Omental fat pad (tissue), 4 donors: ENCODE results near the gene NSMCE3. TPM values are rescaled to one million over a fixed set of nuclear protein-coding genes. Genes with fewer than 3 reads are reported as not detected.

ENCODE experiments used
- ATAC-seq: fragments of 150-250 bp; one replicate; pipeline ENCODE4 v1.9.1; 2016; ENCODE audit warnings: mild to moderate bottlenecking, moderate library complexity; ENCODE audit not compliant: low FRiP score
- DNase-seq: peaks from one replicate; pipeline ENCODE4 v3.0.0-alpha.2; 2019; ENCODE audit warnings: low spot score
- CTCF ChIP-seq, 3 donors: fragments of 450-650 bp; IDR thresholded peaks; one replicate each; pipeline ENCODE4 v1.5.1; 2016 to 2017; ENCODE audit warnings: antibody characterized with exemption in 3 of 3, mild to moderate bottlenecking in 3 of 3, moderate library complexity in 2 of 3
- total RNA-seq, 4 donors: library from RNA; depleted of rRNA; stranded (reverse); fragments of >200 nt; gene quantifications; one replicate each; pipeline ENCODE4 v1.1.0, GENCODE V29; 2016

Gene NSMCE3
- total RNA-seq, 4 donors from 2014 or later, result 5.5 to 7.3 (median 7.0) TPM

DNA sequence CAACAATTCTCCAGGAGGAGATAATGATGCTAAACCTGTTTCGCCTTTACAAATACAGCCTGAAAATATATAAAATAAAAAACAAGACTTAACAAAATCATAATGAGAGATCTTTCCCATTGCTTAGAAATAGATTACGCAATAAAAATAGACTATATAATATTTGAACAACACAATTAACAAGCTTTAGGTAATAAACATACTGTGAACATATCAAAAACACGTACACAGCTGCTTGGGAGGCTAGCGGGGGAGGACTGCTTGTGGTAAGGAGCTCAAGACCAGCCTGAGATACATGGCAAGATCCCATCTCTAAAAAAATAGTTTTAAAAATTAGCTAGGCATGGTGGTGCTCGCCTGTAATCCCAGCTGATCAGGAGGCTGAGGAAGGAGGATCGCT is 8.7 kb downstream of the NSMCE3 start:
- no peak for DNase-seq
- ATAC-seq, result no peak
- TF ChIP-seq CTCF (IDR thresholded peaks at IDR 0.05), result no peak

- ATAC-seq, result no peak
- no peak for TF ChIP-seq CTCF (IDR thresholded peaks at IDR 0.05)
These were observed 10.4 kb downstream of the NSMCE3 start for GRCh38 chr15:29259233-29259632.

DNA sequence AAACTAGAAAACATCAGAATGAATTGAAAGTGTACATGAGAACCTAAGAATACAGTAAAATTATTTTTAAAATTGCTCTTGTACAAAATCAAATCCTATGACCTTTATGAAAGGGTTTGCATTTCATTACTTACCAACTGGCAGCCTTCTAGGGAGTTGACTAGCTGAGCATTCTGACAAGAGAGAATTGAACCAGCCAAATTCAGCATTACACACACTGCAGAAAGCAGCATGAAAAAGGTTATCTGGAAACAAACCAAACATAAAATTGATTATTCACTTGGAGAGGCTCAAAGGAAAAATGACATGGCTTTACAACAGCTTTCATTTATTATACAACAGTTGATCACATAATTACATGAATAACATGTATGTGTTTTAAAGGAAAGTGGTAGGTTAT is 17.4 kb downstream of the NSMCE3 start:
- no peak for TF ChIP-seq CTCF (IDR thresholded peaks at IDR 0.05)
- DNase-seq (no peak), ATAC-seq (no peak)

More at GRCh38 chr15:29259233-29259632, 10.4 kb downstream of the NSMCE3 start:
- DNase-seq, result no peak

DNA sequence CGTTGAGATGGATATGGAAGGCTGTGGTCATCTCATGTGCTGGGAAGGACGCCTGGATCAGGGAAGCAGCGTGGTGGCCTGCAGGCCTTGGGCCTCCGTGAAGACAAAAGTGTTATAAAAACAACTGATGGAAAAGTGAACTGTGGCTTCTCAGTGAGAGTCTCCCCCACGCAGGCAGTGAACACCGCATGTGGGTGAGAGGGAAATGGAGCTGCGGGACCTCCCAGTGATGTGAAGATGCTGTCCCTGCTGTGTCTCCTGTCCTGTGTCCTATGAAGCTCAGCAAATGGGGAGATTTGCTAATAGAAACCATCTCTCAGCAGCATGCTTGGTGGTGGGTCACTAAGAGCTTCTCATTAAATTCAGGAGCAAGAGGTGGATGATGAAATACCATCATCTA is 25.1 kb downstream of the NSMCE3 start:
- no peak for TF ChIP-seq CTCF (IDR thresholded peaks at IDR 0.05)
- no peak for ATAC-seq

DNA sequence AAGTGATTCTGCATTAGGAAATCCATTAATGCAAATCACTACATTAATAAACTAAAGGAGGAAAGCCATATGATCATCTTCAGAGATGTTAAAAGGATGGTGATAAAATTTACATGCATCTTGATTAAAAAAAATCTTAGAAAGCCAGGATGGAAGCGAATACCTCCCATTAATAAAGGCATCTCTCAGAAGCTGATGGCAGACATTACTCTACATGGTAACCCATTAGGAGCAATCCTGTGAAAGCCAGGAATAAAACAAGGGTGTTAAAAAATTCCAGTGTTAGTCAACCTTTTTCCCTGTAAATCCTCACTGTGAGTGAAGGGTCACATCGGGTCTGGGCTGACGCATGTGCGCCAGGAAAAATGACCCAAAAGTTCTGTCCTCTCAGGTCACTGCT is 25.5 kb downstream of the NSMCE3 start:
- ATAC-seq, result no peak
- TF ChIP-seq CTCF (IDR thresholded peaks at IDR 0.05), result no peak

More for the DNA sequence above, 25.1 kb downstream of the NSMCE3 start:
- no peak for DNase-seq

DNA sequence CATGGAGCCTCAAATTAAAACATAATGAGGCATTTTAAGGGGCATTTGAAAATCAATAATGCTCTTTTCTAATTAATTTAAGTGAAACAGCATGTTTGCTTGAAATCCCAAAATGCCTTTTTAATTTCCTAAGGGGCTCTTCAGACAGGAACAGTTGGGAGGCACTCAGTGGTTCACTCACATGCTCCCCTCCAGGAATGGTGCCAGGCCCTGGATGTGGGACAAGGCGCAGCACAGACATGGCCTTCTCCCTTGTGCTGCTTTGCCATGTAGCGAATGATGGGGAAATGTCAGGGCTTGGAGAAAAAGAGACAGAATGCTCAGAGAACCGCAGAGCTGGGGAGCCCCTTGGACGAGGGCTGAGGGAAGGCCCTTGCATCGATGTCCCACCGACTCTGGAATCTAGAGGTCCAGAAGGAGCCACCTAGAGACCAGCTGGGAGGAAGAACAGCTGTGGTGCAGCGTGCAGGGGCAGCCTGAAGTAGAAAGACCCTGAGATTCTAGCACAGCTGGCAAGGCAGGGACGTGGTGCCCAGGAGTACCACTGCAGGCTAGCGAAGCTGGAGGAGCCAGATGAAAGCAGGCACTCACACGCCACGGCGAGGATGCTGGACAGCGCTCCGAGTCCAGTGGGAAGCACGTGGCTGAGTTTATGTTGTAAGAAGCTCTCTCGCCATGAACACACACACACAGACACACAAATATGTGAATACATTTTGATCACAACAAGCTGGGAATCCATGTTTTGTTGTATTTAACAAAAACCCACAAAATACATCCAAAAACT is 27.0 kb downstream of the NSMCE3 start:
- TF ChIP-seq CTCF (IDR thresholded peaks at IDR 0.05), result no peak
- ATAC-seq, result no peak
- no peak for DNase-seq

More for the DNA sequence above, 25.5 kb downstream of the NSMCE3 start:
- no peak for DNase-seq

GRCh38 chr15:29241207-29241606 is 28.4 kb downstream of the NSMCE3 start:
- ATAC-seq (no peak), DNase-seq (no peak)
- TF ChIP-seq CTCF (IDR thresholded peaks at IDR 0.05), result no peak
